Sigmoid colon (tissue), 4 donors: ENCODE measurements around the gene PTPRO.

ENCODE experiments used
- CTCF ChIP-seq, 4 experiments: fragments of 450-650 bp in 3 of 4; fragments of 200-600 bp in 1 of 4; IDR thresholded peaks; one replicate each; pipeline ENCODE4 v1.5.1; 2016 to 2019; ENCODE audit warnings: antibody characterized with exemption in 4 of 4, mild to moderate bottlenecking in 3 of 4, moderate library complexity in 2 of 4
- EP300 ChIP-seq, 4 donors: sonication (generic); formaldehyde crosslinking; IDR thresholded peaks; one replicate each; pipeline ENCODE4 v1.6.1; 2017; ENCODE audit warnings: antibody characterized with exemption in 4 of 4
- POLR2A ChIP-seq, 2 donors: fragments of 450-650 bp; IDR thresholded peaks; one replicate each; pipeline ENCODE4 v1.6.1; 2016; ENCODE audit warnings: antibody characterized with exemption in 2 of 2, mild to moderate bottlenecking in 2 of 2, moderate library complexity in 2 of 2
- POLR2AphosphoS5 ChIP-seq, 4 donors: sonication (generic); formaldehyde crosslinking; IDR thresholded peaks; one replicate each; pipeline ENCODE4 v1.6.1; 2017; ENCODE audit warnings: antibody characterized with exemption in 4 of 4

- TF ChIP-seq CTCF (IDR thresholded peaks at IDR 0.05), result no peak
- TF ChIP-seq POLR2A (IDR thresholded peaks at IDR 0.05), result no peak
- no peak for TF ChIP-seq POLR2AphosphoS5 (IDR thresholded peaks at IDR 0.05)
- no peak for TF ChIP-seq EP300 (IDR thresholded peaks at IDR 0.05)
Measured at GRCh38 chr12:15472036-15472435, 149.7 kb downstream of the PTPRO start.
